ENCODE results near the gene INPP4B.
A peak's percentile ranks its signal among the peaks of the same experiment; 100 is the strongest.

The INPP4B gene

DNA sequence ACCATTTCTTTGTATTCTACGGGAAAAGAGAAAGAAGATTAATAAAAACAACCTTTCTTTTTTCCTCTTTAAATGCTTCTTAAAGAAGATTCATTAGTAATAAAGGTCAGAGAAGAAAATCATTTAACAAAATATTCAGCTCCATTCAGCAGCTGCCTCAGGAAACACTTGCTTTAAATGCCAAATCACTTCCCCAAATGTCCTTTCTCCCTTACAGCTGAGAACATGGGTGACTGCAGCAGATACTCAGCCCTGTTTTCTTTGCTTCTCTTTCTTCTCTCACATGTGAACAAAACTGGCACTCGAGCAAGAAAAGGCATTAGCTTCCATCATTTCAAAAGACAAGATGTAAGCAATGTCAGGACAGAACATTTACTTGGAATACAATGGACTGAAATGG is 120.2 kb downstream of the INPP4B start:
- no peak for DNase-seq (ENCODE audit: low spot score)

DNA sequence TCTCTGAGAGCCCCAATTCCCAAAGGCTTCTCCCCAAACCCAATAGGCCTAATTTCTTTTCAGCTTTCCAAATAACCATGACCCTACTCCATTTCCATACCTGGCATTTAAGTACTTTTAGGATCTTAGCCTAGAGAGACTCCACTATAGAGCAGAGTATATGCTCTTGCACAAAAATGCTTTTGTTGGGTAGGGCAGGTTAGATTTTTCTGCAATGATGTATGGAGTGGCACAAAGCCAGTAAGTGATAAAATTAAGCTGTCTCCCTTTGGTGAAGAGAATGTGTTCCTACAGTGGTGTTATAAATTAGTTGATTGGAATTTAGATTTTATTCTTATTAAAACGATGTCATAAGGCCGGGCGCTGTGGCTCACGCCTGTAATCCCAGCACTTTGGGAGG is 124.9 kb downstream of the INPP4B start:
- no peak for DNase-seq (ENCODE audit: low spot score)

DNA sequence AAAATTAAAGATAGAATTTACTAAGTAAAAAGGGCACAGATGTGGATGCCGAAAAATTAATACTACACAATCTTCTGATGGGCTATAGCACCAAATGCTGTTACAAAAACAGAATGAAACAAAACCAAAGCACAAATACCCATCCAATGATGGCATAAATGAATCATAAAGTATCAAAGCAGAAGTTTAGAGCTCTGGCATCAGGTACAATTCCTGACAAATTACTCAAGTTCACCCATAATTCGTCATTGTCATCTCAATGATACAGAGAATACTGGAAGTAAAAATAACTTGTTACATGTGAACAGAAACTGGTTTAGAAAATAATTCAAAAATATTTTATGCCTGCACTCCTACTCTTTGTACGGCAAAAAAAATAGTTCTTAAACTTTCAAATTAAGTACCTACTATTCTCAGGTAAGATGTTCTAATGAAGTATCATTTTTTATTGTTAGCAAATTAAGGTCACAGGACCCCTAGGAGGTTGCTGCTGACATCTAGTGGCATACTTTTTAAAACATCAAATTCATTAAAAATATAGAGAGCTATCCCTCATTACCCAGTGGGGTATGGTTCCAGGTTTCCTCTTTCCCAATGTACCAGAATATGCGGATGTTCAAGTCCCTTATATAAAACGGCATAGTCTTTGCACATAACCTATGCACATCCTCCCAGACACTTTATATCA is 126.1 kb downstream of the INPP4B start:
- peak; percentile 55 for DNase-seq (ENCODE audit: low spot score)

DNA sequence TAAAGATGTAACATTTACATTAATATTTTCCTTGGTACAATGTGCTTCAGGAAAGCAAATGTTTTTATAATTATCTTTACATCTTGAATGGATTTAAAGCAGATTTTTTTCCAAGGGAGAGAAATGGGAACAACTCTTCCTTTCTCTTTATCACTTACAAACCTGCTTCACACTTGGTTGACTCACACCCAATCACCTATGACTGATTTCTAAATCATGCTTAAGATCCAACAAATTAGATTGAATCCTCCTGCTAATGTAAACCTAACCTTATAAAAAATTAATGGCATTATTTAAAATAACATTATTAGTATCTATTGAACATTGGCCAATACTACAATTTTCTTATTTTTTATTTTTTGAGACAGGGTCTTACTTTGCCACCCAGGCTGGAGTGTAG is 127.1 kb downstream of the INPP4B start:
- no peak for DNase-seq (ENCODE audit: low spot score)

DNA sequence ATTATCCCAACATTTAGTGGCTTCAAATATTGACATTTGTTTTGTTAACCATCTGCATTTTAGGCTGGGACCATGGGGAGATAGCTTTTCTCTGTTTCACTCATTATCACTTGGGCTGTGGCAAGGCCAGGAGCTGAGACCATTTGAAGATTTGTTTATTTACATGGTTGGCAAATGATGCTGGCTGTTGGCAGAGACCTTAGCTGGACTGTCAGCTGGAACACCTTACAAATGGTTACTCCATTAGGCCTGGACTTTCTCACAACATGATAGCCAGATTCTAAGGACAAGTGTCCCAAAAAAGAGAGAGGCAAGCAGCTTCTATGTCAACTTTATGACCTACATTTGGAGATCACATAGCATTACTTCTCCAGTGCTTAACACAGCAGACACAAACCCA is 130.4 kb downstream of the INPP4B start:
- no peak for DNase-seq (ENCODE audit: low spot score)

DNA sequence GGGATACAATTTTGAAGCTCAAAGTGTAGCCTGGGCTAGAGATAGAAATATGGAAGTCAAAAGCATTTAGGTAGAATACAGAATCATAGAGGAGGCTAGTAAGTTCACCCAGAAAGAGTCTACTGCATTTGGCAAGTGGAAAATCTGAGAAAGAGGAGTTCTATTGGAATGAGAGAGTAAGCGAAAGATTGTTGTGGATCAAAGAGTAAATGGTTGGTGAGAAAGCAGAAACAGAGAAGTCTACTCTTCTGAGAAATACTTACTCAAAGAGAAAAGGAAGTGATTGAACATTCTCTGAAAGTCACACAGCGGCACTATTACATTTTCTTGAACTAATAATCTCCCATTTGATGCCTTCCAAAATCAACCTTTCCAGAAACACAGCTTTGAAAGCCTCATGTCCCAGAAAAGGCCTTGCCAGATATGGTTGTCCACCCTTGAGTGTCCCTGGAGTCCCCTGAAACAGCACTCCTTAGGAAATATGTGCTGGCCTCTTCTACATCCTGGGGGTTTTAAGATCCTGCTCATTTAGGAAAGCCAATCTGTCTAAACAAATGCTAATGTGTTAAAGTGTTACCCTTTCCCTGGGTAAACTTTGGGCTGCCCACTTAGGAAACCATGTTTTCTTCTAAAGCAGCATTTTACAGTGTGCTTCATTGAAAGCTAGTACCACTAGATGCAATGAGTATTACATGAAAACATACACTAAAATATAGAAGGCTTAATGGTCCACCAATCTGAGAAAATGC is 132.6 kb downstream of the INPP4B start:
- DNase-seq (ENCODE audit: low spot score): peak; percentile 23

DNA sequence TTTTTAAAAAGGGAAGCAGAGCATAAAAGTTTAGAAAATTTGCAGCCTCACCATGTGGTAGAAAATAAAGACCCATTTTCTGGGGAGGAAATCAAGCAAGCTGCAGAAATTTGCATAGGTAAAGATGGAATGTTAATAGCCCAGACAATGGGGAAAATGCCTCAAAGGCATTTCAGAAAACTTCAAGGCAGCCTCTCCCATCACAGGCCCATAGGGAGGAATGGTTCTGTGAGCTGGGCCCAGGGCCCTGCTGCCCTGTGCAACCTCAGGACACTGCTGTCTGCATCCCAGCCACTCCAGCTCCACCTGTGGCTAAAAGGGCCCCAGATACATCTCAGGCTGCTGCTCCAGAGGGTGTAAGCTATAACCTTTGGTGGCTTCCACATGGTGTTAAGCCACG is 137.9 kb downstream of the INPP4B start:
- no peak for DNase-seq (ENCODE audit: low spot score)

DNA sequence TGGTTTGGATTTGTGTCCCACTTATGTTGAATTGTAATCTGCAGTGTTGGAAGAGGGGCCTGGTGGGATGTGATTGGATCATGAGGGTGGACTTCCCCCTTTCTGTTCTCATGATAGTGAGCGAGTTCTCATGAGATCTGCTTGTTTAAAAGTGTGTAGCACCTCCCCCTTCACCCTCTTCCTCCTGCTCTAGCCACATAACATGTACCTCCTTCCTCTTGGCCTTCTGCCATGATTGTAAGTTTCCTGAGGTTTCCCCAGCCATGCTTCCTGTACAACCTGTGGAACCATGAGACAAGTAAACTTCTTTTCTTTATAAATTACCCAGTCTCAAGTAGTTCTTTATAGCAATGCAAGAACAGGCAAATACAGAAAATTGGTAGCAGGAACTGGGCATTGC is 138.7 kb downstream of the INPP4B start:
- no peak for DNase-seq (ENCODE audit: low spot score)

DNA sequence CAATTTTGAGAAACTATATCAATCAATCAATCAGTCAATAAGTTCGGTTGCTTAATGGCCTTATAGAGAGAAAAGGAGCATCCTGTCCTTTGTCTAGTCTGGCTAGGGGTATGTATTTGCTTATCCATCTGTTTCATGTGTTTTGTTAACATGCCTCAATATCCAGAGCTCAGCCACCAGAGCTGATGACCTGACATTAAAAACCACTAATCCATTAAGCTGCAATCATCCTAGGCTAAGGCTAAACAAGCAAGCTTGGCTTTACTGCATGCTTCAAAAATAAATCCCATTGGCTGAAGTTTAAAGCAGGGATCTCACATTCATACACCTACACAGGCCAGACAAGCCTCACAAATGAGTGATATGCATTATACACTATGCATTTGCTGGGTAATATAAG is 139.7 kb downstream of the INPP4B start:
- DNase-seq (ENCODE audit: low spot score): no peak

DNA sequence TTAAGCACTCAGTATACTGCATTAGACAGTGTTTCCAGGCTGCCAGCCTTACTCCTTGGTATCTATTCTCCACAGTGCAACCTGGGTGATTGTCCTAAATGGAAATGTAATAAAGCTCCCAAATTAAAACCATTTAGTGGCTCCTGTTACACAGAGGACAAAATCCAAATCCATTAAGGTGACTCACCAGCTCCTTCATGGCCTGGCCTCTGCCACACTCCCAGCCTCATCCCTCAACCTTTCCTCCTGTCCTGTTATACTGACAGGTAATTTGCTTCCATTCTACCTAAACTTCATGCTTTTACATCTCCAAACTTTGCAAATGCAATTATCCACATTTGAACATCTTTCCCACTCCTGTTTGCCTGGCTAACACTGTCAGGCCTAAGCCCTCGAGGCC is 140.3 kb downstream of the INPP4B start:
- DNase-seq (ENCODE audit: low spot score): no peak

DNA sequence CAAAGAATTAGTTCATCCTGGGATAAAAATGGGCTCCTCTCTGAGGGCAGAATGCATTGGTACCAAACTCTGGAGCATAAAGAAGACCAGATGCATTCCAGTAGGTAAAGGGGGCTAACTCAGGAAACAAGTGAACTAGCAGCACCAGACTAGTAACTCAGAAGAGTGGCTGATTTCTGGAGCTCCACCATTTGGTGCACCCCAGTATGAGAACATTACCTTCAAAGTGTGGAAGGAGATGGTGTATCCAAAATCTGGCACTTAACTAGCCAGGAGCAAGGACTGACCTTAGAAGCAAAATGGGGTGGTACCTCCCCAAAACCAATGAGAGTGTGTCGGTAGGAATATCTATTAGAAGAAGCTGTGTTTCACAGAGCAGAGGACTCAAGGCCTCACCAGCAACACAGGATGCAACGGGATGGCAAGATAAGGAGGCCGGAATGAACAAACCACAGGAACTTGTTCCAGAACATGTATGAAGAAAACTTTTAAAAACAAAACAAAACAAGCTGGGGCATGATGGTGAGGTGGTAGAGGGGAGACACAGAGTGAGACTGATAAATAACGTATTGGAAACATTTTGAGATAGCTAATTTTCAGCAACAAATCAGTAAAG is 142.3 kb downstream of the INPP4B start:
- peak; percentile 45 for DNase-seq (ENCODE audit: low spot score)

DNA sequence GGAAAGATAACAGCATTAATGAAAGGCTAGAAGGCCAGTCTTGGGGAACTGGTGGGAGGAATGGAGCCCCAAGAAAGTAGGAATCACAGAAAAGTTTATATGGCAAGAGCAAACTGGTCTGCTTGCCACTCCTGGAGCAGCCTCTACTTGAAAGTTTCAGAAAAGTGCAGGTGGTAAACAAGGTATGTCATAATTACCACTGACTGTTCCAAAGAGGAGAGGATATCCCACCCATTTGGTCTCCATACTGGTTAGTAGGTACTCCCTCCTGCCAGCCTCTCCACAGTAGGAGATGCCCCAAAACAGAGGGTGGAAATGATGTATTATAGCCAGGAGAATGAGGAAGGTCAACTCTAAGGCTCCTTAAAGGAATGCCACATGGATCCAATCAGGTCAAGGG is 145.1 kb downstream of the INPP4B start:
- DNase-seq (ENCODE audit: low spot score): no peak

DNA sequence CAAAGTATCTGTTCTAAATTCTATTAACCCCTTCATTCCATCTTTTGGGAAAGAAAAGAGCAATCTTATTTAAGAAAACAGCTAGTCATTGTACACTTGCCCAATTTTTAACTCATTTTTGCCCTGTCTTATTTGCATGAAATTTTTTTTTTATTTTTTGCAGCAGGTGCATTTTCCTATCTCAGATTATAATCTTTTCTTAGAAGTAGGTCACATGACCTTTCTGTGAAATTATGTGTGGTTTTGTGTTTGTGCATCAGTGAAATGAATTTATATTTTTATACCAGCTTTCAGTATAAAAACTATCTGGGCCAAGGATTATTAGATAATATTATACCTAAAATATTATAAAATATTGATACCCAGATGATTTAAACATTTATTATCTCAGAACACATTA is 145.6 kb downstream of the INPP4B start:
- peak; percentile 57 for DNase-seq (ENCODE audit: low spot score)

DNA sequence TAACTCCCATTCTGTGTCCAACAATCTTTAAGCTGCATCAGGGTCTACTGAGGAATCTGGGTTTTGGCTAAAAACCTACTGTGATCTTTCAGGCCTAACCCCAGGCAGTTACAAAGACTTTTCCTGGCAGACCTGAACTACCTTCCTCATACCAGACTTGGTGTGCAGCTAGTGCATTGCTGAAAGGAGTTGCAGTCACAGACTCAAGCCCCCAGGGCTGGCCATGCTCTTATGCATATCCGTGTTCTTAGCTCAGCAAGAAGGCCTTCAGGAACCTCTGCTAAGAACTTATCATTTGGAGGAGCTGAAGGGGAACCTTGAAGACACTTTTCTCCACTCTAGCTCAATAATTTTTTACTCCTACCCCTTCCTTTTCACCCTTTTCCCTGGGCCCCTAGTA is 147.5 kb downstream of the INPP4B start:
- no peak for DNase-seq (ENCODE audit: low spot score)

DNA sequence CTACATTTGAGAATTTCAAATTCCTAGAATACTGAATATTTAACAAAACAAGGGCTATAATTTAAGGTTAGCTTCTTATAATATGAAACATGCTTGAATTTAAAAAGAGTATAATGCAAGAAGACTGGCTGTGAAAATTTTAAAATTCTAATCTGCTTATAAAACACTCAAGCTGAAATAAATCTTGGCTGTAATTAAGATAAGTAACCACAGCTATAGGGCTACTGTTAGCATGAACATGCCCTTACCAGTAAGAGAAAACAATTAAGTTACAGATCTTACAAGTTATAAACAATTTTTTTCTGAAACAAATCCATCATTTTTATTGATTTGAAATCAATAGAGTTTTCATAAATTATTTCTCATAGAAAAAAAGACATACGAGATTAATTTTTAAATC is 148.2 kb downstream of the INPP4B start:
- DNase-seq (ENCODE audit: low spot score): no peak

DNA sequence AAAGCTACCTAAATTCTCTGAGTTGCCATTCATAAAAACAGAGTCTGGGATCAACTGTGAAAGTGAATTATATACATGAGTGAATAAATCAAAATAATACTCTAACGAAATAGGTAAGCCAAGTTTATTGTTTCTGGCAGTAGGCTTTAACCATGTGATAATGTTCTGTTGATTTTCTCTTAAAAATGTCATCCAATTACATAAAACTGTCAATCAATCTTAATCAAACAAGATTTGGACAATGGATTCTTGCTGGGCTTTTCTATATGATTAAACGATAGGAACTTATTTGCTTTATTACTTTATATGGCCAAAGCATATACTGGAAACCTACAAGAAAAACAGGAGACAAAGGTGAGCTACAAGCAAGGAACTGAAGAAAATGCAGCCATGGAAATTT is 148.8 kb downstream of the INPP4B start:
- DNase-seq (ENCODE audit: low spot score): no peak

DNA sequence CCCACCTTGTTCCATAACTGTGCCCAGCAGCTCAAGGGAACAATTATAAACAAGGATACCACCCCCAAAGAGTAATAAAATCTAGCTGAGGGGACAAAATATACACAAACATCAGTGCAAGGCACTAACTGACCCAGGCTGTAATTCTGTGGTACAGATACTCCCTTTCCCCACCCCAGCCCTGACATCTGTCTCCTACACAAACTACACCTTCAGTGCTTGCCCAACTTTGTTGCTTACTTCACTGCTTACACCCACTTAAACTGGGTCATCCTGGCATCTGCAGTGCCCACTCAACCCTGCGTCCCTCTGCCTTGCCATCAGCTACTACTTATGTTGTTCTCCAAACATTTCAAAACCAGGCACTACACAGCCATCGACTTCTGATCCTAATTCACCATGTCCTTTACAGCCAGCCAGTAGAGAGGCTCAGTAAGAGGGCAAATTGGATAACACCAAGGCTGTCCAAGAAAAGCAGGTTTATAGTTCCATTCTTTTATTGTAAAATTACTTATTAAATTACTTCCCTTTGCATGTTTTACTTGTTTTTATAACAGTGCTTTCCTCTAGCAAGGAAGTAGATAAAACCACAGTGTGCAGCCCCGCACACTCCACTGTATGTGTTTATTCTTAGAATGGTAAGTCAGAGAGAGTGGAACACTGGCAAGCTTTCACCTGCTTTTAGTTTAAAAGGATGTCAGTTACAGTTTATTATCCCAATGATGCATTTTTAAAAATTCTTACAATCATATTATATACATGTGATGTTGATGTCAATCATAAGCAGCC is 149.6 kb downstream of the INPP4B start:
- peak; percentile 53 for DNase-seq (ENCODE audit: low spot score)

DNA sequence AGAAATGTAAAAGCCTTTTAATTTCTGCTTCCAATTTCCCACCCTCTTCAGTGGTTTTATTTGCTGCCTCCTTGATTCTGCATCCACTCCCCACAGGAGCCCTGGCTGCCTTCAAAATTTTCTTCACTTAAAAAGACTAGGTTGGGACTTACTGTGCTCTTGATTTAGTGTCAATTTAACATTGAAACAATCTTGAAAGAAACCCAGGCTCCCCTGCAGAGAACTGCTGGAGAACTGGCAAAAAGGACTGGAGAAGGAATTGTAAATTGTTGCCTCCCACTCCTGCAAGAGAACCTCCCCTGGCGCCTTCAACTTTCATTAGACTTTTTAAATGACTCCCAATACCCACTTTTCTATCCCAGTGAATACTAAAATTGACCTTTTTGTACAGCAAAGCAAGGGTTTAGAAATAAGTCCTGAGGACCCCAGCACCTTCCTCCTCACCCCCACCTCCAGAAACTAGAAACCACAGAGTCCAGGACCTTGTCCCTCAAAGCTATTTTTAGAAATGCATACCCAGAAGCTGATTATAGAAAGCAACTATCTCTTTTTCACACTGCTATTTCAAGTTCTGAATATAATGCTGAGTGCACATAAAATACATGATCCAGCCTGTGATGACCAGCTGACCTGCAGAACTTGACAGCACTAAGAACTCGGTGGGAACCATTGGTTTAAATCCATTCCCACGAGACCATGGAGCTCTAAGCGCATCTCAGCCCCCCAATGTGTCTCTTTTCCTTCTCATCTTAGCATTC is 155.5 kb downstream of the INPP4B start:
- DNase-seq (ENCODE audit: low spot score): no peak

DNA sequence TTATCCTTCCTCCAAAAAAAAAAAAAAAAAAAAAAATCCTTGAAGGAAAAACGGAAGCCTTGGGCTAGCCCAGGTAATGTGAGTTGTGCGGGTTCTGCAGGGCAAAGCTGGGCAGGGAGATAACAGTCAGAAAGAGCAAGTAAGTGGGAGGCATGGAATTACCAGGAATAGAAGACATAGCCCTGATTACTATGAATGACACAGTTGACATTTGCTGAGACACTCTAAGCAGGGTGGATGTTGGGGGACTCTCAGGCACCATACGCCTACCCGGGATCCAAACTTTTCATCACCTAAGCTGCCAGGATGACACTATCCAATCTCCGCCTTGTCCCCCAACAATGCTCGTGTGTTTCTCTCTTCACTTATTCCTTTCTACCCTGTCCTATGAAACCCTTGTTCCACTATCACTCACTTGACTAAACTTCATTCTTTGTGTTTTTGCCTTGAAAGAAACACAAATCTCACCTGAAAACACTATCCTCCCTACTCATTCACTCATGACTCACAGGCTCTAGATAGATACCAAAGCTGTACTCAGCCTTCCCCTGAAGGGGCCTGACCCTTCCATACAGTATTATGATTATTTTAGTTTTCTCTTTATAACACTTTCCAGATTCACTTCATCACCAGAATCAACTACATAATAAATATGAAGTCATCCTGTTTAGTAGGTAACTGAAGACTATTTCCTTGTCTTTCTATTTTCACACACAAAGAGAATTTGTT is 158.4 kb downstream of the INPP4B start:
- no peak for DNase-seq (ENCODE audit: low spot score)

DNA sequence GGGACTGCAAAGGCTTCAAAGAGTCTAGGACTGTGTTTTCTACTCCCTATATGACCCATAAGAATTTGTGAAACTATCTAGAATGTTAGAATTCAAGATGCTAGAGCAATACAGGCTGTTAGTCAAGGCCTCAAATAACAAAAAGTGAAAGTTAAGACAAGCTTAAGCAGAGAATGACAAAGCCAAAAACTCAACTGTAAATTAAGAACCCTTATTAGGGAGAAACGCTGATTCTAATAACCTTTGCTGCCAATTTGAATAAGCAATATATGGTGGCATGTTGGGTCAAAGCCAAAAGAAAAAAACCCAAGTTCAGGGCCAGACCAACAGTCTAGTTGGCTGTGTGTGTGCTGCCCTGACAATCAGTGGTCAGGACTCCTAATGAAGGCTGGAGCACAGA is 160.0 kb downstream of the INPP4B start:
- no peak for DNase-seq (ENCODE audit: low spot score)

DNA sequence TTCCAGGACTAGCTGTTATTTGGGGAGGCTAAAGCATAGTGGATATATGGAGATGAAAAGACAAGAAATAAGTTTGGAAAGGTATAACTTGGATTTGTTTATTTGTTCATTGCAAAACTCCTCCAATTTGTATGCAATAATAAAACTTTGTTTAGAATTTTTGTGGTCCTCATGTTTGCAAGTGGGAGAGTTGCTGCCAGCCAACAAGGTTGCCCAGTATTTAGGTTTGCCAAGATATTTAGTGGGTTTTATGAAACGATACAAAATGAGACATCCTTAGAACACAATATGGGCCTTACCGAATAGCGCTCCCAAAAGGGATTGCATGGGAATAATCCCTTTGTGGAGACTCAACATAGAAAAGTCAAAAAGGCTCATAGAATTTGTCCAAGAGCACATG is 162.1 kb downstream of the INPP4B start:
- DNase-seq (ENCODE audit: low spot score): no peak
